GM15510 (cell line): ENCODE results near the gene NRIP1.

ENCODE experiments used
- POLR2A ChIP-seq: IDR thresholded peaks from 3 replicates; pipeline ENCODE4 v1.6.1; 2011; ENCODE audit warnings: borderline replicate concordance; ENCODE audit not compliant: insufficient read length; ENCODE audit errors: extremely low read depth

NRIP1 gene

DNA sequence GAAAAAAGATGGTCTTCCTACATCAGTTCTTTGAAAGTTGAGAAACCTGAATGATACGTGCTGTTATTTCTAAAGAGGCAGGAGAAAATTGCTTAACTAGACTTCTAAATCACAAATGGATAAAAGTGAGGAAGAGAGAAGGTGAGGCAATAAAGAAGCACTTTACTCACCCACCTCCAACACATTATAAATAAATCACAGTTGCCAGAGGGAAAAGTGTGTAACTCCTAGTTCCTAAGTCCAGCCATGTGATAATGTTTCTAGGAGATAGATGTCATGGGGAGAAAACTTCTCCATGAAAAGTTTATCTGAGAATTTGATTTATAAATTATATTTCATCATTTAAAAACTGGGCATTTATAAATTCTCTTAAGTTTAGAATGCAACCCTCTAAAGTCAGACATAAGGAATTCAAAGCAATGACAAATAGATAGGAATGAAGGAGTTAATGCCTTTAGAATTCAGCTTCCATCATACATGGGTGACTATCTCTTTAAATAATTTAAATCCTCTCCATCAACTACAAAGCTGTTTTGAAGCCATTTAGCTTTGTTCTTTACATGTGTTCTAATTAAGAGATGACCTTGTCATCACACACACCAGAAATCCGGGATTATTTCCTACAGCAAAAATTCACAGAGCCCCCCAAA lies 60.0 kb downstream of the NRIP1 start:
- no peak for TF ChIP-seq POLR2A

DNA sequence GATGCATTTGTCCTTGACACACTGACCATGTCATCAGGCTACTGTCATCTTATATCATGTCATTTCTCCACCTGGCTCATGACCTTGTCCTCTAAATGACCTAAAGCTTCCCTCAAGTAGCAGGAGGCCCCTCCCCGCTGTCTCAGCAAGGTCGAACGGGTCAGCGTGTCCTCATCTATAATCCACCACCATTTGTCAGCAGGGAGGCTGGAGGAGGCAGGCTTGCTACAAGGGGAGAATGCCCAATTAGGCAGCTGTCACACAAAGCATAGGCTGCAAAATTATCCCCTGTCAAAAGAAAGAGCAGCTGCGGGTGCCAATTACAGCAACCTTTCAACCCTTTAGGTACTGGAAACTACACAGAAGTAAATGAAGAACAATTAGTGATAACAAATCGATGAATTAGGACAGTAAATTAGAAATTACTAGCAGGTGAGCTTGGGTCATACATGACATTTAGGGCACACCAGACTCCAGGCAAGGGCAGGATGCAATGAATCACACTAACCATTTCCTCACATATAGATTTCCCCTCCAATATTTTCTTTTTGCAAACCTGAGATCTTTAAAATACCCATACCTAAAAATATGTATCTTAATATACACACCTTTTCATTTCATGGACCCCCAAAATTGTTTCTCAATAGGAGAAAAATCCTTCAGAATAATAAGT lies 61.2 kb downstream of the NRIP1 start:
- no peak for TF ChIP-seq POLR2A

DNA sequence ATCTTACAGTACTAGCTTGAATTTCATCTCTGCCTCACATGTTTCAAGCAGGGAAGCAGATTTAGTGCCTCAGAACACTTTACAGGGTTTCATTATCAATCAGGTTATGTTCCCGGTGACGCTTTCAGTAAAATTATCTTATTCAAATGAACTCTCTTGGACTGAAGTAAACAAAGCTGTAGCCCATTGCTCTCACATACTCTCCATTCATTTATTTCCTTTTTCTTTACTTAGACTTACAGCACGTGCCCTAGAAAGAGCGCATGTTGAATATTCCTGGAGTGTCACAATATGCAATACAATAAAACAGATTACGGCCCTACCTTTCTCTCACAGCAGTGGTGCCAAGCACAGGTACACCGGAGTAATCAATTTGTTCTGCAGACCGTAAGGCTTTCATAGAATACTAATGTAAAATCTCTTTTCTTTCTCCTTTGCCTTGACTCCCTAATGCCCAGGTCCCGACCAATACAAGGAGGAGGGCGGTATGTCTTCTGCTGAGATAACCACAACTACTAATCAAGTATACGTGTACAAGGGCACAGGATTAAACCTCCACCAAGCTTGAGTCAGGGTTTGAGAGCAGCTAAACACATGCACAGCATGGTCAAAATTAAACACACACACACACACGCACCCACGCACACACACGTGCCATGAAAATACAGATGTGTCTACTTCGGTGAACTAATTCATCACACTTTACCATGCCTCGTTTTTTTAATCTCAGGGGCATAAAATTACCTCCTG lies 62.8 kb downstream of the NRIP1 start:
- no peak for TF ChIP-seq POLR2A

DNA sequence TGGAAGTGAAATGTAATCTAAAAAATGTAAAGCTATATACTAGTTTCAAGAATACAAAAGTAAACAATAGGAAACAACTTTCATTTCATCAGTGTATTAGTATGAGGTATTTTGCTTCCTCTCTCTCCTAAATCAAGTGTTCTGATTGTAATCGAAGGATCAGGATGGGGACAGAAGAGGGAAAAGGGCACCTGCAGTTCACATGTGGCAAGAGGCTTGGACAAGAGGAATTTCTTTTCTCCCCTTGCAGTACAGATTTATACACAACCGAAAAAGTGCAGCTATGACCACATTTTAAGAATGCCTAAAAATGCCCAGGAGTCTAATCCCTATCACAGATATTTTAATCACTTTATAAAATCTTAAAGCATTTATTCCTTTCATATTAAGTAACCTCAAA lies 63.7 kb downstream of the NRIP1 start:
- TF ChIP-seq POLR2A: no peak

DNA sequence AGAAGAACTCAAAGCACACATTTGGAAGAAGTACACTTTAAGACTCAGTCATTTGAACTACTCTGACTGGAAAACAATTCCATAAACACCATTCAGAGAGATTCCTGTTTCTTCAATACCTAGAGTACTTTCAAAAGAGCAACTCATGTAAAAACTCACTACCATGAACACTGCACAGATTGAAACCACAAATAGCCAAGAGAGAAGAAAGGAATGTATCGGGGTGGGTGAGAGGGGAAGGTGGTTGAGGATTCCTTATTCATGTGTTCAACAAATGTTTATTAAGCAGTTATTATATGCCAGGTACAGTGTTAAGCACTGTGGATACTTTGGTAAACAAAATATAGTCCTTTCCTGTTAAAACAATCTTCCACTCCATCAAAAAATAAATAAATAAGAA lies 64.7 kb downstream of the NRIP1 start:
- TF ChIP-seq POLR2A: no peak

DNA sequence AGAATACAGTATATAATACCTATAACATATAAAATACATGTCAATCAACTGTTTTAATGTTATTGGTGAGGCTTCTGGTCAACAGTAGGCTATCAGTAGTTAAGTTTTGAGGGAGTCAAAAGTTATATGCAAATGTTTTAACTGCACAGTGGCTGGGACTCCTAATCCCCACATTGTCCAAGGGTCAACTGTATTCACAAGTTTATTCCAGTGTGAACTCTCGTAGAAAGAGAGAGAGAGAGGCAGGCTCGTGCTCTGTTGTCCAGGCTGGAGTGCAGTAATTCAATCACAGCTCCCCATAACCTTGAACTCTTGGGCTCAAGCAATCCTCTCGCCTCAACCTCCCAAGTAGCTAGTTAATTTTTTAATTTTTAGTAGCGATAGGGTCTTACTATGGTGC lies 66.0 kb downstream of the NRIP1 start:
- no peak for TF ChIP-seq POLR2A

DNA sequence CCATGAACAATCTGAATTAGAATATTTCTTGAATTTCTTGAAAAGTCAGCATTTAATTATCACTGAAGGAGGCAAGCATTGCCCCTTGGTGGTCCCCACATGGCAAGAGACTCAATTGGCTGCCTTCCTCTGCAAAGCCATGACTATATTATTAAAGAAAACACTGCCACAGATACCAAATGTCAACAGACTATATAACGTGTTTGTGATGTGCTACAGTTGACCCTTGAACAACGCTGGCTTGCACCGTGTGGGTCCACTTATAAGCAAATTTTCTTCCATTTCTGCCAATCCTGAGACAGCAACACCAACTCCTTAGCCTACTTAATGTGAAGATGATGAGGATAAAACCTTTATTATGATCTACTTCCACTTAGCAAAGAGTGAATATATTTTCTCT lies 66.5 kb downstream of the NRIP1 start:
- no peak for TF ChIP-seq POLR2A

DNA sequence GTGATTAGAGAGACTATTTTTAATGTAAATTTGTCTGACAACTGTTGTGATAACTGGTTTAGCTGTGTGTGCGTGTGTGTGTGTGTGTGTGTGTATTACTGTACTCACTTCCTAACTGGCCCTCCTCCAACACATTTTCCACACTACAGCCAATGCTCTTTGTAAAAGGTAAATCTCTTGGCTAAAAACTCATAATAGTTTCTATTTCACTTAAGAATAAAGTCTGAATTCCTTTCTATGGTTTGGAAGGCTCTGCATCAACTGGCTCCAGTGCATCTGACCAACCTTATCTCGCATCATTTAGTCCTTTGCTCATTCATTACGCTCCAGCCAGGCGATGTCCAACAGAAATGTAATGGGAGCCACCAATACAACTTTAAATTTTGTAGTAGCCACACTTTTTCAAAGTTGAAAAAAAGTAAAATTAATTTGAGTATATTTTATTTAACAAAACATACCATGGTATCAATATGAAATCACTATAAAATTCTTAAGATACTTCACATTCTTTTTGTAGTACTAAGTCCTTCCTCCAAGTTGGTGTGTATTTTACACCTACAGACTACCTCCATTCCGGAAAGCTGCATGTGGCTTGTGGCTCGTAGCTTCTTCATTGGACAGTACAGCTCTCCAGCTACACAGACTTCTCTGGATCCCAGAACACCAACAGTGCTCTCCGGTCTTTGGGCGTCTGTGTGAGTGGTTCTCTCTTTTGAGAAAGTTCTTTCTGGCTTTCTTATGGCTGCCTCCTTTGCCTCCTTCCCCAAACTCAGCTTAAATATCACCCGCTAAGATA lies 68.9 kb downstream of the NRIP1 start:
- TF ChIP-seq POLR2A: no peak

DNA sequence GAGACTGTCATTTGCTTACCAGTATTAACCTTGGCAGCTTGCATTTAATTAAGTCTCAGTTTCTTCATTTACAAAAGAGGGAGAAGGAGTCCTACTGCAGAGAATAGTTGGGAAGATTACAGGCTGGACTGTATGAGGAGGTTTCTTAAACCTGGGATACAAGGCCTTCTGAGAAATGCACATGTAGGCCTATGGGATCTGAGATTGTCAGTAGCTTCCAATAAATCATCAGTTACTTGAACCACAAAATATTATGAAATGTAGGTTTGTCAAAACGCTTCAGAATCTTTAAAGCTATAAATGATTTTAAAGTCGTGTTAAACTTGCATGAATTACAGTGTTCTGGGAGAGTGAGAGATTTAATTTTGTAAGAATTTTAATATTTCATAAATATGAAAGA lies 69.6 kb downstream of the NRIP1 start:
- TF ChIP-seq POLR2A: no peak

DNA sequence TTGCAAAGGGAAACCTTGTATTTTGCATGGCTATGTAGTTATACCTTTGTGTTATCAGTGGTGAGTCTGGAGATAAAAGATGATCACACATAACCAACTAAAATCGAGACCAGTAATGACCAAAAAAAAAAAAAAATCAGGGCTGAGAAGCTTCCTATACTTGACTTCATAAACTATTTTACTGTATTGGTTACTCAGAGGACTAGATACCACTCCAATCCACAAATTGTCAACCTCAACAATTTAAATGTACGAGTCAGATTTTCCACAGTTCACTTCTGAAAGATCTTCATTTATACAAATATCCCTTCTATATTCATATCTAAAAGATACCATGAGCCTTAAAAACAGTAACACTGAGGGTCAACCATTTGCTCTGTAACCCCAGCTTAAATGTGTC lies 71.7 kb downstream of the NRIP1 start:
- no peak for TF ChIP-seq POLR2A

DNA sequence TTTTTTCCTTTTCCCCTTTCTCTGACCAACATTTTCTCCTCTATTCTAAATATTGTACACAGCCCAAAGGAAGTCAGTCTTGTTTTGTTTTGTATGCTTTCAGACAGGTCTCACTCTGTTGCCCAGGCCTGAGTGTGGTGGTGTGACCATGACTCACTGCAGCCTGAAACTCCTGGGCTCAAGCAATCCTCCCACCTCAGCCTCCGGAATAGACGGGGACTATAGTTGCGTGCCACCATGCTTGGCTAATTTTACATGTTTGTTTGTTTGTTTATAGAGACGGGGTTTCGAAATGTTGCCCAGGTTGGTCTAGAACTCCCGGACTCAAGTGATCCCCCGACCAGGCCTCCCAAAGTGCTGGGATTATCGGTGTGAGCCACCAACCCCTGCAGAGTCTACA lies 72.8 kb downstream of the NRIP1 start:
- no peak for TF ChIP-seq POLR2A

DNA sequence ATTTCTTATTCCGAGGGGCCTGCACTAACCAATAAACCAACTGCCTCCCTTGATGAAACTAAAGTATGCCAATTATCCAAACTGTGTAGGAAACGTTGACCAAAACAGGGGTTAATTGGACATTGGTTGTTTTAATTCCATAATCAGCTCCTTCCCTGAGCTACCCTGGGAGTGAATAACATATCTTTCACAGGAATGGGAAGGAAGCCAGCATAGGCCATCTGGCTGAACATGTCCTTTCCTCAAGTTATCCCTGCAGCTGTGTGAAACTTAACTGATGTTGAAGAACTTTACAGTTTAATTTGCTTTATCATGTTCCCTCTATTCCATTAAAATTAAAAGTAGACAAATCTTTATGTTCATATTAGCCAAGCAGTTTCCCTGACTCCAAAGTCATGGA lies 75.4 kb downstream of the NRIP1 start:
- no peak for TF ChIP-seq POLR2A

DNA sequence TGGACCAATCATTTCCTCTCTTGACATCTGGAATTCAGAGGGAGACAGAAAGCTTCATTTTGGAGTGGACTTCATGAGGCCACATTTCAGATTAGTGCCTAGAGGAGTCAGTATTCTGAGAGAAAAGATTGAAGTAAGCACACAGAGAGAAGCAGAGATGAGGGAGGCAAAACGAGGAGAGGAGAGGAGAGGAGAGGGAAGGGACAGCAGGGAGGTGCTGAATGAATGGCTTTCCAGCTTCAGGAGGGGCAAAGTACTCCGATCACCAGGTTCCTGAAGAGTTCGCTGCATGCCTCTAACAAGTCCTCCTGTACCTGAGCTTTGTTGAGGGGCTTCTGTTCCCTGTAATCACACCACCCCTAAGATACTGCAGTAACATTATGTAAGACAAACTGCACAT lies 76.0 kb downstream of the NRIP1 start:
- TF ChIP-seq POLR2A: no peak

DNA sequence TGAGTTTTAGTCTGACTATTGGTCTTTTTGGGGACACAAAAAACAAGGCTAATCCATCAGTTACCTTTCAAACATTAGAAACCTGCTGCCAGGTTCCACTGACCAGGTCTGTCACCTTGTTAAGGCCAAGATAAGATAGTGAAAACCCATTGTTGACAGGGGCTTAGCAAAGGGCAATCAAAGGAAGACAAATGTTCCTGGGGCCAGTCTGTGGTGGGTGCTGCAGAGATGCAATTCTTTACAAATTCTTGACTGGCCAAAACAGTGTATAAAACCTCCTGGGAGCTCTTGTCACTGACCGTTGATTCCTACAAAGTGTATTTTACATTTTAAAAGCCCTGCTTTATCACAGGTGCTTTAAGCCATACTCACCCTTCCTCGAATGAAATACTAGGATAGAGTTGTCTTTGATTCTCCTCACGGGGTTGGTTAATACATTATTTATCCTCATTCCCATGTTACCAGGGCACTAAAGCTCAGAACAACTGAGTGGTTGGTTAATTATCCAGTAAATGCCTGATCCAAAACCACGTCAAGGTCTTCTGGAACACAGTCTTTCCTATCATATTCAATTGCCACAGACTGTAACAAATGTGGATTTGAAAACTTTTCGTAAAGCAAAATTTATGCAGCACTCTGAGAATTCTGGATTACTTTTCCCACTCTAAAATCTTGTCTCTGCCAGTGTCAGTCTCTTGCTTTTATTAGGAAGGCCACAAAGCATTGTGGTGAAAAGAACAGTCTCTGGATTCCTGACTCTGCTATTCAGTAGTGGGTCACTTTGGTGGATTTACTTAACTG lies 77.2 kb downstream of the NRIP1 start:
- no peak for TF ChIP-seq POLR2A

DNA sequence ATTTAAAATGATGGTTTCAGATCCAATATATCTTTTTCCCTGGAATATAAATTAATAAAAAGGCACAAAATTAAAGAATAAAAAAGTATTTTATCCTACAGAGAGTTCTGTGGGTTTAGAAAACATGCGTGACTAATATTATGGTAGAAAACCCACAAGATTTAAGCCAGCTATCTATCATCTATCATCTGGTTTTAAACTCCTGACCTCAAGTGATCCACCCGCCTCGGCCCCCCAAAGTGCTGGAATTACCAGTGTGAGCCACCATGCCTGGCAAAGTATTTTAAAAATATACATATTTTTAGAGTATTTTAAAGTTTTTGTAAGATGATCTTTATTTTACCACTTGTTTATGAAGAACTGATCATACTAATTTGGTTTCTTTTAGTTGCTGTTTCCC lies 79.5 kb downstream of the NRIP1 start:
- no peak for TF ChIP-seq POLR2A

DNA sequence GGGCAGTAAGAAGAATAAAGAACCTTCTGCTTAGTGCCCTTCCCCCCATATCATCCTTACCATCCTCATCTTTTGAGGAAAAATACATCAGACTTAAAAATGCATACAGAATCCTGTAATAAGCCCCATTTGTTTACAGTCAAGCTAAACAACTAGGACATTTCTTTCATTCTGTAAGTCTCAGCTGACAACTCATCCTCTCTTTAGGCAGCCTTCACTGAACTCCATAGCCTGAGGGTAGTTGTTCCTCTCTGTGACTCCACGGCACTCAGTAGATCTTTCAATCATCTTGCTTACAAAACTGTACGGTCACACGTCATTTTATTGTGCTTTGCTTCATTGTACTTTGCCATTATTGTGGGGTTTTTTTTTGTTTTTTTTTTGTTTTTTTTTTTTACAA lies 82.5 kb downstream of the NRIP1 start:
- no peak for TF ChIP-seq POLR2A
